Measurements from ENCODE around the gene DUSP2. TPM values are rescaled to one million over a fixed set of nuclear protein-coding genes. Genes with fewer than 3 reads are reported as not detected.

The DUSP2 gene
- total RNA-seq, 4 donors from 2014 or later = 2.2 to 8.4 (median 2.4) TPM

GRCh38 chr2:96105994-96106715, 39.1 kb downstream of the DUSP2 start:
- Histone ChIP-seq H3K9me3 (no peaks in the 10 kb centered on the region), H3K4me3 (replicated peaks in 1 of 3) (no peak overlapping the region), H3K27me3 (no peaks in the 10 kb centered on the region), H3K27ac (no peak overlapping the region), H3K36me3 (no peaks in the 10 kb centered on the region), H3K4me1 (peaks cover 0 to 19% of the 10 kb centered on the region in 2 donors)
- TF ChIP-seq POLR2A (IDR thresholded peaks at IDR 0.05) (no peak), CTCF (IDR thresholded peaks at IDR 0.05) (no peak)
- intact Hi-C loops (cut with DNase I) = no loop called here
- DNase-seq = no peak
- 98% methylated on average over 8 of the region's 8 CpGs for WGBS, 2 donors

- H3K9me3 ChIP-seq = no peaks in the 10 kb centered on the region
- no peak overlapping the region for H3K4me3 ChIP-seq (replicated peaks in 1 of 3)
- no peaks in the 10 kb centered on the region for H3K36me3 ChIP-seq
- TF ChIP-seq CTCF (IDR thresholded peaks at IDR 0.05) (no peak), POLR2A (IDR thresholded peaks at IDR 0.05) (no peak)
- H3K27me3 ChIP-seq = no peaks in the 10 kb centered on the region
- peaks cover 0 to 19% of the 10 kb centered on the region in 2 donors for H3K4me1 ChIP-seq
- H3K27ac ChIP-seq = no peak overlapping the region
- intact Hi-C loops (cut with DNase I) = no loop called here
- 94 to 100% methylated on average over 3 of the region's 3 CpGs for WGBS, 2 donors
- no peak for DNase-seq
Measured at GRCh38 chr2:96105152-96105915, 39.9 kb downstream of the DUSP2 start.

GRCh38 chr2:96104487-96104861, 40.8 kb downstream of the DUSP2 start:
- Histone ChIP-seq H3K27me3 (no peaks in the 10 kb centered on the region), H3K36me3 (no peaks in the 10 kb centered on the region), H3K4me3 (replicated peaks in 1 of 3) (no peak overlapping the region), H3K27ac (no peak overlapping the region), H3K9me3 (no peaks in the 10 kb centered on the region), H3K4me1 (peaks cover 0 to 19% of the 10 kb centered on the region in 2 donors)
- DNase-seq = no peak
- TF ChIP-seq CTCF (IDR thresholded peaks at IDR 0.05) = no peak
- intact Hi-C loops (cut with DNase I) = no loop called here
- 92 to 94% methylated on average over 6 of the region's 6 CpGs for WGBS, 2 donors

GRCh38 chr2:96103761-96104486, 41.3 kb downstream of the DUSP2 start:
- no peak overlapping the region for H3K4me3 ChIP-seq (replicated peaks in 1 of 3)
- intact Hi-C loops (cut with DNase I) = no loop called here
- H3K36me3 ChIP-seq = no peaks in the 10 kb centered on the region
- no peak overlapping the region for H3K27ac ChIP-seq
- TF ChIP-seq CTCF (IDR thresholded peaks at IDR 0.05) (no peak), POLR2A (IDR thresholded peaks at IDR 0.05) (no peak)
- 18 to 22% methylated on average over 6 of the region's 6 CpGs for WGBS, 2 donors
- no peaks in the 10 kb centered on the region for H3K9me3 ChIP-seq
- peaks cover 0 to 13% of the 10 kb centered on the region in 2 donors for H3K4me1 ChIP-seq
- no peaks in the 10 kb centered on the region for H3K27me3 ChIP-seq
- no peak for DNase-seq

Measured in thyroid gland (tissue), 4 donors.